GM19455 (cell line): ENCODE data around the gene TXNRD1.
"Not testable (repeated sequence)": the region's sequence is repeated elsewhere in the genome, so short reads cannot be mapped to it uniquely, and the experiment has no call there.

Source experiments
- ATAC-seq: cut with Tn5 transposase; IDR thresholded peaks from one replicate; pipeline ENCODE4 v1.9.1; 2021; ENCODE audit not compliant: unreplicated experiment

Gene TXNRD1

GRCh38 chr12:104215638-104216297, at the start of gene TXNRD1:
Gene TXNRD1 (plus strand): TSS chr12:104215779. CDS start chr12:104215803, 24 bp downstream.
- ATAC-seq, result peak; percentile 95

DNA sequence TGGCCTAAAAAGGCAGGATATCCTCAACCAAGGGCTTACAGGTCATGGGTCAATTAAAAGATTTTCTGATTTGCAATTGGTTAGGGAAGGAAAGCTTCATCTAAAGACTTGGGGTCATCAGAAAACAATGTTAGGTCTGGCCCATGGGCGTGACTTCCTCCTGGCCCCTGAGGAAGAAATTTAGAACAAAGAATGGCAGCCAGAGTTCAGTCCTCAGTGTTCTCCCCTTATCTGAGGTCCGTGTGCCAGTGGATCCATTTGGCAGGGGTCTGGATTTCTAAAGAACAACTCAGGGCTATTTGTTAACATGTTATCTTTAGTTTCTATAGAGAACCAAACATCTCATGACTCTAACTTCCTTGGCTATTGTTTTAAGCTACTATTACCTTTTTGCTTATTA, 49.8 kb upstream of the TXNRD1 start:
- no peak for ATAC-seq

DNA sequence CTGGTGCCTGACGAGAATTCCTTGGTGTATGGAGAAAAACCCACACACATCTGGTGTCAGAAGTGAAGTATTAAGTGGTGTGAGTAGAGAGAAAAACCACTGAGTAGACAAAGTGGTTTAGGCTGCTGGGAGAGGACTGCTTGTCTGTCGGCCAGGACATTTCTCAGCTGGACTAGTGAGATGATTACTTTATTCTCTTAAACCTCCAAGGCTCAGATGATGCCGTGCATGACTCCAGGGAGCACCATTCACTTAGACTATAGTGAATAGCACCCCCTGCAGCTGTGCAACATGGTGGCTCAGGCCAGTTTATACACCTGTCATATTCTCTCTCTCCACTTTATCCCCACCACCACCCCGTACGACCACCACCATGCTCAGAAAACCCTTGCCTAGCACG, 49.1 kb upstream of the TXNRD1 start:
- no peak for ATAC-seq

DNA sequence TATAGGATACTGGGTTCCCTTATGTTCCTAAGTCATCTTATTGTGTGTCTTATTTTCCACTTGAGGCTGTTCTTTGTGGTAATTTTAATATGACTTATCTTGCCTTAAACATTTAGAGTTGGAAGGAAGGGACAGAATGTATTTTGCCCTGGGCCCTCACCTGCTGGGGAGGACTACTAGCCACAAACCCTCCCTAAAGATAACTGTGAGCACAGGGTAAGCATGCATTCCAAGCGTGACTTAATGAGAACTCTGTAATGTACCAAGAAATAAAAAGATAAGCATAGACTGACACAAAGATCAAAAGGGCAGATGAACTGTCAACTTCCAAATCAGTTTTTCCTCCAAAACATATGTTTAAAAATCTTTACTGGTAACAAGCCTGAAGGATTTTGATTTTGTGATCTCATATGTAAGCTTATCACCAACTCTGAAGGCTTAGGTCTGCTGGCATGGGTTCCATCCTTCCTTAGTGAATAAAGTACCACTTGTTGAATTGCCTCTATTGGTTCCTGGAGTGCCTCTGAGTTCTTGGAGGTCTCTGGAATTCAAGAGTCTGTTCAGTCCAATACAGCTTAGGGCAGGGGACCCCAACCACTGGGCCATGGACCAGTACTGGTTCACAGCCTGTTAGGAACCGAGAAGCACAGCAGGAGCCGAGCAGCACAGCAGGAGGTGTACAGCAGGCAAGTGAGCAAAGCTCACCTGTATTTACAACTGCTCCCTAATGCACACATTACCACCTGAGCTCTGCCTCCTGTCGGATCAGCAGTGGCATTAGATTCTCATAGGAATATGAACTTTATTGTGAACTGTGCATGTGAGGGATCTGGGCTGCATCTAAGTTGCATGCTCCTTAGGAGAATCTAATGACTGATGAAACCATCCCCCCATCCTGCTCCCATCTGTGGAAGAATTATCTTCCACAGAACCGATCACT, 47.8 kb upstream of the TXNRD1 start:
- ATAC-seq, result no peak

DNA sequence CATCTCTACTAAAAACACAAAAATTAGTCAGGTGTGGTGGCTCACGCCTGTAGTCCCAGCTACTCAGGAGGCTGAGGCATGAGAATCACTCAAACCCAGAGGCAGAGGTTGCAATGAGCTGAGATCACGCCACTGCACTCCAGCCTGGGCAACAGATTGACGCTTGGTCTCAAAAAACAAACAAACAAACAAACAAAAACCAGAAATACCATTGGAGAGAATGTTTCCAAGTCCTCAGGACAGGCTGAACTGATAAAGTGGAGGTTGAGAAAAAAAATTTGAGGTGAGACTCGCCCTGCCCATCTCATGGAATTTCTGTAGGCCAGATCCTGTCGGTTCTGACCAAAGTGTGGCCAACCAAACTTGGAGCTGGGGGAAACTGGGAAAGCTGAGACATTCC, 47.0 kb upstream of the TXNRD1 start:
- no peak for ATAC-seq

- no peak for ATAC-seq
These were observed 43.6 kb upstream of the TXNRD1 start for GRCh38 chr12:104171785-104172569.

- no peak for ATAC-seq
These were observed 43.0 kb upstream of the TXNRD1 start for GRCh38 chr12:104172570-104172947.

DNA sequence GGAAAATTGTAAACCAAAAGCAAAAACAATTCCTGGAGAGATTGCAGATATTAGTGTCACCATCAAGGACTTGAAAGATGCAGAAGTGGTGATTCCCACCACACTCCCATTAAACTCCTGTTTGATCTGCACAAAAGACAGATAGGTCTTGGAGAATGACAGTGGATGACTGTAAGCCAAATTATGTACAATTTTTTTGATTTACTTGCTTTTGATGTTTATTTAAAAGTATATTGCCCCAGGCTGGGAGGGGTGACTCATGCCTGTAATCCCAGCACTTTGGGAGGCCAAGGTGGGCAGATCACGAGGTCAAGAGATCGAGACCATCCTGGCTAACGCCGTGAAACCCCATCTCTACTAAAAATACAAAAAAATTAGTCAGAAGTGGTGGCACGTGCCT, 41.8 kb upstream of the TXNRD1 start:
- not testable (repeated sequence) for ATAC-seq

- no peak for ATAC-seq
These were observed 39.8 kb upstream of the TXNRD1 start for GRCh38 chr12:104175726-104176247.

GRCh38 chr12:104177336-104177662, 38.3 kb upstream of the TXNRD1 start:
- ATAC-seq, result no peak

DNA sequence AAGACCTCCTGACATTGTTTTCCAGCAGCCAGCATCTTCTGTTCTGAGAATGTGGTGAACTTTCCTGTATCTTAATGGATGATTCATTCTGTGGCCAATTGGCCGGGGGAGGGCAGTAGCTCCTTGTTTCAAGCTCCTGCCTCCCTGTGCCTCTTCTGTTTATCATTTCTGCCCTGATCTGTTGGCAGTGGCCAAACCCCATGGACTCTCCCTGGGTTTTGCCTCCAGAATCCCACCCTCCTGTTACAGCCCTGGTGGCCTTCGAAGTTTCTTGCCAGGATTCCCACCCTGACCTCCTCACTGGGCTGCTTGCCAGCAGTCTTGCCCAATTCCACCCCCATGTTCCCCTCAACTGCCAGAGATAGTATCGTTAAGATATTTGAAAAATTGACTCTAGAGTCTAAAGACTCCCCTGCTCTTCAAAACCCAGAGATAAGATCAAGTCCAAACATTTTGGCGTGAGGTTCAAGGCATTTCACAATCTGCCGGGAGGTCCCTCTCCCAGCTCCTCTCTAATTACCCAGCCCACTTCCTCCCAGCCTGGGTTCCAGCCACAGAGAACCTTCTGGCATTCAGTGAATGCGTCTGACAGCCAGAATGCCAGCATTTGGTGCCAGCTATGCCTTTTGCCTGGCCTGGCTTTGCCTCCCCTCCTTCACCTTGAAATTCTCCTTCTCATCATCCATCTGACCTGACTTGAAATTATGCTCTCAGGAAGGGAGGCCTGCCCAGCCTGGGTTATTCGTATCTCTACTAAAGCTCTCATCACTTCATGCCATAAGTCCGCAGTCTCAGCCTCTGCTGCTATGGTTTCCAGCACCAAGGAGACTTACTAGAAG, 37.7 kb upstream of the TXNRD1 start:
- no peak for ATAC-seq

- ATAC-seq, result no peak
These were observed 35.2 kb upstream of the TXNRD1 start for GRCh38 chr12:104180374-104180773.

GRCh38 chr12:104181313-104181712, 34.3 kb upstream of the TXNRD1 start:
- no peak for ATAC-seq

GRCh38 chr12:104182144-104182543, 33.4 kb upstream of the TXNRD1 start:
- no peak for ATAC-seq

DNA sequence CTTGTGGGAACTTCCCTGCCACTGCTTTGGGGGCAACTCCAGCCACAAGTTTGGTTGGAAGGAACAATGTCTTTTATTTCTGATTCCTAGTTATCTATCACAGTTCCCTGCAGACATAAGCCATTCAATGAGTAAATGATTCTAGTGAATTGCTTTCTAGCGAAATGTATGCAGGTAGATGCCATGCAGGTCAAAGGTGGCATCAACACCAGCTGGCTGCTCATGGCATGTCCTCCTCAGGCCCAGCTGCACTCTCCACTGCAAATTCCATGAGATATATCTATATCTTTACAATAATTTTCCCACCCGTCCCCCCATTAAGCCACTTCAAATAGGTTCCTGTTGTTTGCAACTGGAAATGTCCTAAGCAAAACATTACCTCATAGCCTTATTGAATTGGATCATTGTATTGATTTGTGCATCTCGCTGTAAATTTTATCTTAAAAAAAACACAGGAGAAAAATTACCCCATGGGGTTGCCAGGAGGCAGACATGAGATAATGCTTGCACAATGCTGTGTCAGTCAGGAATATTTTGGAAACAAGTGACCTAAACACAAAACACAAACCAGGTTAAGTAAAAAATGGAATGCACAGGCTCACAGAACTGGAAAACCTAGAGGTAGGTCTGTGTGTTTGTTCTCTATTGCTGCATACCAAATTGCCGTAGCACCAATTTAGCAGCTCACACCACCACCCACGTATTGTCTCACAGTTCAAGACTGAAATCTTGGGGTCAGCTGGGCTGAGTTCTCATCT, 32.8 kb upstream of the TXNRD1 start:
- ATAC-seq, result no peak

- no peak for ATAC-seq
These were observed 32.1 kb upstream of the TXNRD1 start for GRCh38 chr12:104183443-104183842.

- no peak for ATAC-seq
These were observed 28.0 kb upstream of the TXNRD1 start for GRCh38 chr12:104187446-104188155.

DNA sequence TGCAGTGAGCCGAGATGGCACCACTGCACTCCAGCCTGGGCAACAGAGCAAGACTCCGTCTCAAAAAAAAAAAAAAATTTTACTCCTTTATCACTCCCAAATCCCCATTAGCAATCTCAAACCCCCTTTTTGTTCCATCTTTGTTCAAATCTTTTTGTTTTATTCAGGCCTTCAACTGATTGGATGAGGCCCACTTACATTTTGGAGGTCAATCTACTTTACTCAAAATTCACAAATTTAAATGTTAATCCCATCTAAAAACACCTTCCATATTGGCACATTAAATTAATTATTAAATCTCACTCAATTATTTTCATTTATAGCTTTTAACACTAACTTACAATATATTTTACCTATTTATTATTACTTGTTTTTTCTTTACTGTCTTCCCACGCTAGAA, 27.0 kb upstream of the TXNRD1 start:
- ATAC-seq, result no peak

DNA sequence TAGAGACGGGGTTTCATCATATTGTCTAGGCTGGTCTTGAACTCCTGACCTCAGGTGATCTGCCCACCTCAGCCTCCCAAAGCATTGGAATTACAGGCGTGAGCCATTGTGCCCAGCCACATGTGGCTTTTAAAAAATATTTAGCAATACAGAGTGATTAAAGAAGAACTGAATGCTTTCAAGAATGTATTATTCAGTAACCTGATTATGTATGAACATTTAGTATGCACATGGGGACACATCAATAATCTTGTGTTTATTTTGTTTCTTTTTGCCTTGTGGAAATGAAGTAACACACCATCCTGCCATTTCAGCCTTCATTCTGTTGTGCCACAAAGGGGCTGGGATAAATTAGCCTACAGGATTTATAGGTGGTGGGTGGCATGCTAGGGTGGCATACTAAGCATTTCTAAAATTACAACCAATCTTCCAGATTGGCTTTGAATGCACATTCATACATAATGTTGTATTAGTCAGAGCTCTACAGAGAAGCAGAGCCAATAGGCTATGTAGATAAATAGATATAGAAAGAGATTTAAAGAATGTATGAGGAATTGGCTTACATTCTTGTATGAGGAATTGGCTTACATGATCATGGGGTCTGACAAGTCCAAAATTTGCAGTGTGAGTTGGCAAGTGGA, 25.5 kb upstream of the TXNRD1 start:
- no peak for ATAC-seq
